ENCODE measurements around the gene MICOS13.

MICOS13 gene

GRCh38 chr19:5663904-5664303 is 16.4 kb downstream of the MICOS13 start:
- WGBS (ENCODE audit: extremely low coverage, insufficient coverage, low lambda C conversion rate), result no CpG with 5 or more reads among the region's 17 CpGs
- no peak for DNase-seq

DNA sequence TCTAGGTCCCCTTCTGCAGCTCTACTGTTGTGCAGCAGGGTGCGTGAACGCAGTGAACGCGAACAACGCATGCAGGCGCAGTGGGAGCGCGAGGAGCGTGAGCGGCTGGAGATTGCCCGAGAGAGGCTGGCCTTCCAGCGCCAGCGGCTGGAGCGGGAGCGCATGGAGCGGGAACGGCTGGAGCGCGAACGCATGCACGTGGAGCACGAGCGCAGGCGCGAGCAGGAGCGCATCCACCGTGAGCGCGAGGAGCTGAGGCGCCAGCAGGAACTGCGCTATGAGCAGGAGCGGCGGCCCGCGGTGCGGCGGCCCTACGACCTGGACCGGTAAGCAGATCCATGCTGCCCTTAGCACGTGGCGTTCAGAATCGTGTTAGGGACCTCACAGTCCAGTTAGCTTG is 18.8 kb downstream of the MICOS13 start:
- no peak overlapping the region for H3K9ac ChIP-seq (ENCODE audit: low read length)
- no peak overlapping the region for H3K18ac ChIP-seq (ENCODE audit: low read length)
- H3K27ac ChIP-seq (ENCODE audit: low read depth, low read length), result no peak overlapping the region
- no peaks in the 10 kb centered on the region for H3K27me3 ChIP-seq (ENCODE audit: insufficient read depth, low read length, poor library complexity)
- no peak overlapping the region for H2BK5ac ChIP-seq (ENCODE audit: low read length)
- no peak overlapping the region for H3K4me2 ChIP-seq (ENCODE audit: low read length)
- DNase-seq, result no peak
- H3K36me3 ChIP-seq (ENCODE audit: control insufficient read depth, insufficient read depth, low read length), result peaks cover 24% of the 10 kb centered on the region
- H3K79me2 ChIP-seq (ENCODE audit: control insufficient read depth, insufficient read depth, low read length), result no peaks in the 10 kb centered on the region
- H3K4me1 ChIP-seq (ENCODE audit: control insufficient read depth, low read depth, low read length), result no peaks in the 10 kb centered on the region
- no peak overlapping the region for H3K56ac ChIP-seq (ENCODE audit: low read length)
- no peak overlapping the region for H4K8ac ChIP-seq (ENCODE audit: low read depth, low read length)
- no peak overlapping the region for H2BK120ac ChIP-seq (ENCODE audit: low read depth, low read length)
- no peak overlapping the region for H3K4me3 ChIP-seq (ENCODE audit: low read length)
- no peak overlapping the region for H3K23ac ChIP-seq (ENCODE audit: low read length)
- H3K4ac ChIP-seq (ENCODE audit: low read depth, low read length), result no peak overlapping the region
- no peak overlapping the region for H2BK15ac ChIP-seq (replicated peaks; ENCODE audit: low read depth)
- no peak overlapping the region for H4K5ac ChIP-seq (ENCODE audit: low read length)
- no peak overlapping the region for H2AK5ac ChIP-seq (ENCODE audit: low read length)
- WGBS (ENCODE audit: extremely low coverage, insufficient coverage, low lambda C conversion rate), result no CpG with 5 or more reads among the region's 42 CpGs
- no peaks in the 10 kb centered on the region for H3K79me1 ChIP-seq (ENCODE audit: low read length)

More at GRCh38 chr19:5663904-5664303, 16.4 kb downstream of the MICOS13 start:
- no peak overlapping the region for H3K56ac ChIP-seq (ENCODE audit: low read length)
- H3K4me3 ChIP-seq (ENCODE audit: low read length), result no peak overlapping the region
- no peak overlapping the region for H2BK15ac ChIP-seq (replicated peaks; ENCODE audit: low read depth)
- H3K23ac ChIP-seq (ENCODE audit: low read length), result no peak overlapping the region
- H3K27ac ChIP-seq (ENCODE audit: low read depth, low read length), result no peak overlapping the region
- no peak overlapping the region for H4K5ac ChIP-seq (ENCODE audit: low read length)
- no peak overlapping the region for H3K4ac ChIP-seq (ENCODE audit: low read depth, low read length)
- H3K4me2 ChIP-seq (ENCODE audit: low read length), result no peak overlapping the region
- H3K79me2 ChIP-seq (ENCODE audit: control insufficient read depth, insufficient read depth, low read length), result no peaks in the 10 kb centered on the region
- H2AK5ac ChIP-seq (ENCODE audit: low read length), result no peak overlapping the region
- H3K27me3 ChIP-seq (ENCODE audit: insufficient read depth, low read length, poor library complexity), result no peaks in the 10 kb centered on the region
- no peak overlapping the region for H2BK5ac ChIP-seq (ENCODE audit: low read length)
- no peak overlapping the region for H3K18ac ChIP-seq (ENCODE audit: low read length)
- H3K4me1 ChIP-seq (ENCODE audit: control insufficient read depth, low read depth, low read length), result peaks cover 3% of the 10 kb centered on the region
- H3K9ac ChIP-seq (ENCODE audit: low read length), result no peak overlapping the region
- peaks cover 22% of the 10 kb centered on the region for H3K36me3 ChIP-seq (ENCODE audit: control insufficient read depth, insufficient read depth, low read length)
- no peak overlapping the region for H4K8ac ChIP-seq (ENCODE audit: low read depth, low read length)
- no peaks in the 10 kb centered on the region for H3K79me1 ChIP-seq (ENCODE audit: low read length)
- H2BK120ac ChIP-seq (ENCODE audit: low read depth, low read length), result no peak overlapping the region

DNA sequence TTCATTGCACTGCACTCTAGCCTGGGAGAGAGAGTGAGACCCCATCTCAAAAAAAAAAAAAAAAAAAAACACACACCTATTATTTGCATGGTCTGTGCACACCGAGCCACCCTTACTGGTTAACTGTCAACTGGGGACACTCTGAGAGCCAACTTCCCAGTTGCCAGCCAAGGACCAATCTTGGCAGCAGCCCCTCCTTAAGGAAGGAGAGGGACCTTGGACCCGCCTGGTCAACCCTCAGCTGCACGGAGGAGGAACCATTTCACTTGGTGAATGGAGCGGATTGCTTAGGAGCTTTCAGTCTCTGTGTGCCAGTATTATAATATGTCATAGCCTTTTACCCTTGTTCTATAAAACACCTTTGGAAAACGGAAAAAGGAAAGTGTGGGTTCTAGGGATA is 24.9 kb downstream of the MICOS13 start:
- WGBS (ENCODE audit: extremely low coverage, insufficient coverage, low lambda C conversion rate), result no CpG with 5 or more reads among the region's 5 CpGs
- no peaks in the 10 kb centered on the region for H3K27me3 ChIP-seq (ENCODE audit: insufficient read depth, low read length, poor library complexity)

GRCh38 chr19:5654931-5655330 is 25.4 kb downstream of the MICOS13 start:
- Histone ChIP-seq H3K27ac (ENCODE audit: low read depth, low read length) (no peak overlapping the region), H3K36me3 (ENCODE audit: control insufficient read depth, insufficient read depth, low read length) (peaks cover 23% of the 10 kb centered on the region), H4K8ac (ENCODE audit: low read depth, low read length) (no peak overlapping the region), H2BK15ac (replicated peaks; ENCODE audit: low read depth) (no peak overlapping the region), H3K27me3 (ENCODE audit: insufficient read depth, low read length, poor library complexity) (no peaks in the 10 kb centered on the region), H2AK5ac (ENCODE audit: low read length) (no peak overlapping the region), H3K4ac (ENCODE audit: low read depth, low read length) (no peak overlapping the region), H4K5ac (ENCODE audit: low read length) (no peak overlapping the region), H3K79me2 (ENCODE audit: control insufficient read depth, insufficient read depth, low read length) (no peaks in the 10 kb centered on the region), H3K56ac (ENCODE audit: low read length) (no peak overlapping the region), H3K23ac (ENCODE audit: low read length) (no peak overlapping the region), H3K79me1 (ENCODE audit: low read length) (no peaks in the 10 kb centered on the region), H2BK5ac (ENCODE audit: low read length) (no peak overlapping the region), H3K4me2 (ENCODE audit: low read length) (no peak overlapping the region), H3K9ac (ENCODE audit: low read length) (no peak overlapping the region), H3K4me3 (ENCODE audit: low read length) (no peak overlapping the region), H2BK120ac (ENCODE audit: low read depth, low read length) (no peak overlapping the region), H3K4me1 (ENCODE audit: control insufficient read depth, low read depth, low read length) (no peaks in the 10 kb centered on the region), H3K18ac (ENCODE audit: low read length) (no peak overlapping the region)
- WGBS (ENCODE audit: extremely low coverage, insufficient coverage, low lambda C conversion rate), result no CpG with 5 or more reads among the region's 5 CpGs
- no peak for DNase-seq

More for the DNA sequence above, 24.9 kb downstream of the MICOS13 start:
- H3K79me1 ChIP-seq (ENCODE audit: low read length), result no peaks in the 10 kb centered on the region
- no peak overlapping the region for H2BK15ac ChIP-seq (replicated peaks; ENCODE audit: low read depth)
- H3K4ac ChIP-seq (ENCODE audit: low read depth, low read length), result no peak overlapping the region
- no peak overlapping the region for H4K8ac ChIP-seq (ENCODE audit: low read depth, low read length)
- no peak overlapping the region for H3K4me2 ChIP-seq (ENCODE audit: low read length)
- H3K18ac ChIP-seq (ENCODE audit: low read length), result no peak overlapping the region
- peaks cover 23% of the 10 kb centered on the region for H3K36me3 ChIP-seq (ENCODE audit: control insufficient read depth, insufficient read depth, low read length)
- H3K4me3 ChIP-seq (ENCODE audit: low read length), result no peak overlapping the region
- H4K5ac ChIP-seq (ENCODE audit: low read length), result no peak overlapping the region
- H3K4me1 ChIP-seq (ENCODE audit: control insufficient read depth, low read depth, low read length), result no peaks in the 10 kb centered on the region
- H2AK5ac ChIP-seq (ENCODE audit: low read length), result no peak overlapping the region
- H3K56ac ChIP-seq (ENCODE audit: low read length), result no peak overlapping the region
- DNase-seq, result no peak
- no peak overlapping the region for H2BK120ac ChIP-seq (ENCODE audit: low read depth, low read length)
- H3K9ac ChIP-seq (ENCODE audit: low read length), result no peak overlapping the region
- H3K23ac ChIP-seq (ENCODE audit: low read length), result no peak overlapping the region
- H3K79me2 ChIP-seq (ENCODE audit: control insufficient read depth, insufficient read depth, low read length), result no peaks in the 10 kb centered on the region
- no peak overlapping the region for H2BK5ac ChIP-seq (ENCODE audit: low read length)
- no peak overlapping the region for H3K27ac ChIP-seq (ENCODE audit: low read depth, low read length)

- Histone ChIP-seq H2BK5ac (ENCODE audit: low read length) (no peak overlapping the region), H3K79me2 (ENCODE audit: control insufficient read depth, insufficient read depth, low read length) (no peaks in the 10 kb centered on the region), H3K27ac (ENCODE audit: low read depth, low read length) (no peak overlapping the region), H4K5ac (ENCODE audit: low read length) (no peak overlapping the region), H3K4me2 (ENCODE audit: low read length) (no peak overlapping the region), H3K27me3 (ENCODE audit: insufficient read depth, low read length, poor library complexity) (no peaks in the 10 kb centered on the region), H2BK15ac (replicated peaks; ENCODE audit: low read depth) (no peak overlapping the region), H3K4me3 (ENCODE audit: low read length) (no peak overlapping the region), H3K36me3 (ENCODE audit: control insufficient read depth, insufficient read depth, low read length) (peaks cover 28% of the 10 kb centered on the region), H2AK5ac (ENCODE audit: low read length) (no peak overlapping the region), H2BK120ac (ENCODE audit: low read depth, low read length) (no peak overlapping the region), H3K9ac (ENCODE audit: low read length) (no peak overlapping the region), H3K79me1 (ENCODE audit: low read length) (no peaks in the 10 kb centered on the region), H3K18ac (ENCODE audit: low read length) (no peak overlapping the region), H3K4ac (ENCODE audit: low read depth, low read length) (no peak overlapping the region), H3K4me1 (ENCODE audit: control insufficient read depth, low read depth, low read length) (no peaks in the 10 kb centered on the region), H3K56ac (ENCODE audit: low read length) (no peak overlapping the region), H4K8ac (ENCODE audit: low read depth, low read length) (no peak overlapping the region), H3K23ac (ENCODE audit: low read length) (no peak overlapping the region)
- no CpG with 5 or more reads among the region's 10 CpGs for WGBS (ENCODE audit: extremely low coverage, insufficient coverage, low lambda C conversion rate)
- no peak for DNase-seq
These were observed 28.1 kb downstream of the MICOS13 start for GRCh38 chr19:5652261-5652660.

DNA sequence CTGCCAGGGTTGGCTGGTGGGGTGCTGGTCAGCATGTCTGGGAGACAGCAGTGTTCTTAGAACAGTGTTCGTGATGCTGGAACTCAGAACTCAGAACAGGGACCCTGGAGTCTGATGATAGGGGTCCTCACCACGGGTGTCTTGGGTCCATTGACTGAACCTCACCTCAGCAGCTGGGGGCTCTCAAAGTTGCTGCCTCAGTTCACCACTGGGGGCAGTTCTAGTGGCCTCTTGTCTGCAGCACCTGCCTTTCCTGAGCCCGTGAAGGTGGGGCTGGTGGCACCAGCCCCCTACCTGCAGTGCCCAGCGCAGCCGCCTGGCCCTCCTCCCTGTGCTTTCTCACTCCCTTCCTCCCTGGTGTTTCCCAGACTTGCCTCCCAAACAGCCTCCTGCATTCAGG is 29.0 kb downstream of the MICOS13 start:
- Histone ChIP-seq H2BK120ac (ENCODE audit: low read depth, low read length) (no peak overlapping the region), H2BK15ac (replicated peaks; ENCODE audit: low read depth) (no peak overlapping the region), H3K27me3 (ENCODE audit: insufficient read depth, low read length, poor library complexity) (no peaks in the 10 kb centered on the region), H3K36me3 (ENCODE audit: control insufficient read depth, insufficient read depth, low read length) (peaks cover 34% of the 10 kb centered on the region), H3K79me1 (ENCODE audit: low read length) (peaks cover 8% of the 10 kb centered on the region), H3K79me2 (ENCODE audit: control insufficient read depth, insufficient read depth, low read length) (peaks cover 3% of the 10 kb centered on the region), H2AK5ac (ENCODE audit: low read length) (no peak overlapping the region), H3K27ac (ENCODE audit: low read depth, low read length) (no peak overlapping the region), H3K18ac (ENCODE audit: low read length) (no peak overlapping the region), H4K8ac (ENCODE audit: low read depth, low read length) (no peak overlapping the region), H3K4ac (ENCODE audit: low read depth, low read length) (no peak overlapping the region), H3K9ac (ENCODE audit: low read length) (no peak overlapping the region), H2BK5ac (ENCODE audit: low read length) (no peak overlapping the region), H3K56ac (ENCODE audit: low read length) (no peak overlapping the region), H3K23ac (ENCODE audit: low read length) (no peak overlapping the region), H4K5ac (ENCODE audit: low read length) (no peak overlapping the region), H3K4me2 (ENCODE audit: low read length) (no peak overlapping the region), H3K4me1 (ENCODE audit: control insufficient read depth, low read depth, low read length) (no peaks in the 10 kb centered on the region), H3K4me3 (ENCODE audit: low read length) (no peak overlapping the region)
- WGBS (ENCODE audit: extremely low coverage, insufficient coverage, low lambda C conversion rate), result no CpG with 5 or more reads among the region's 5 CpGs
- DNase-seq, result peak; percentile 15
